Measurements from ENCODE around the gene AKNAD1.

GRCh38 chr1:108830119-108831008, 26.5 kb downstream of the AKNAD1 start:
- TF ChIP-seq, protein P1, sequence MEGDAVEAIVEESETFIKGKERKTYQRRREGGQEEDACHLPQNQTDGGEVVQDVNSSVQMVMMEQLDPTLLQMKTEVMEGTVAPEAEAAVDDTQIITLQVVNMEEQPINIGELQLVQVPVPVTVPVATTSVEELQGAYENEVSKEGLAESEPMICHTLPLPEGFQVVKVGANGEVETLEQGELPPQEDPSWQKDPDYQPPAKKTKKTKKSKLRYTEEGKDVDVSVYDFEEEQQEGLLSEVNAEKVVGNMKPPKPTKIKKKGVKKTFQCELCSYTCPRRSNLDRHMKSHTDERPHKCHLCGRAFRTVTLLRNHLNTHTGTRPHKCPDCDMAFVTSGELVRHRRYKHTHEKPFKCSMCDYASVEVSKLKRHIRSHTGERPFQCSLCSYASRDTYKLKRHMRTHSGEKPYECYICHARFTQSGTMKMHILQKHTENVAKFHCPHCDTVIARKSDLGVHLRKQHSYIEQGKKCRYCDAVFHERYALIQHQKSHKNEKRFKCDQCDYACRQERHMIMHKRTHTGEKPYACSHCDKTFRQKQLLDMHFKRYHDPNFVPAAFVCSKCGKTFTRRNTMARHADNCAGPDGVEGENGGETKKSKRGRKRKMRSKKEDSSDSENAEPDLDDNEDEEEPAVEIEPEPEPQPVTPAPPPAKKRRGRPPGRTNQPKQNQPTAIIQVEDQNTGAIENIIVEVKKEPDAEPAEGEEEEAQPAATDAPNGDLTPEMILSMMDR (IDR thresholded peaks at IDR 0.05) = no peak
- TF ChIP-seq ZFX (IDR thresholded peaks at IDR 0.05; ENCODE audit: borderline replicate concordance) = no peak
